HG02798 (cell line): ENCODE measurements around the gene MLEC.
A peak's percentile ranks its signal among the peaks of the same experiment; 100 is the strongest.
"Not testable (repeated sequence)": the region's sequence is repeated elsewhere in the genome, so short reads cannot be mapped to it uniquely, and the experiment has no call there.

Experiments
- ATAC-seq: cut with Tn5 transposase; IDR thresholded peaks from one replicate; pipeline ENCODE4 v1.9.1; 2021; ENCODE audit warnings: mild to moderate bottlenecking; ENCODE audit not compliant: unreplicated experiment, poor library complexity

The MLEC gene

DNA sequence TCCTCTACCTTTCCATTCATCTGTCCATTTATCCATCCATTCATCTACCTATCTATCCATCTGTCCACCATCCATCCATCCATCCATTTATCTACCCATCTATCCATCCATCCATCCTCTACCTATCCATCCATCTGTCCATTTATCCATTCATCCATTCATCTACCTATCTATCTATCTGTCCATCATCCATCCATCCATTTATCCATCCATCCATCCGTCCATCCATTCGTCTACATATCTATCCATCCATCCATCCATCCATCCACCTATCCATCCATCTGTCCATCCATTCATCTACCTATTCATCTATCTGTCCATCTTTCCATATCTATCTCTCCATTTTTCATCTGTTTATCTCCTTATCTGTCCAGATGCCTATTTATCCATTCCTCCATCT lies 25.5 kb upstream of the MLEC start:
- no peak for ATAC-seq

DNA sequence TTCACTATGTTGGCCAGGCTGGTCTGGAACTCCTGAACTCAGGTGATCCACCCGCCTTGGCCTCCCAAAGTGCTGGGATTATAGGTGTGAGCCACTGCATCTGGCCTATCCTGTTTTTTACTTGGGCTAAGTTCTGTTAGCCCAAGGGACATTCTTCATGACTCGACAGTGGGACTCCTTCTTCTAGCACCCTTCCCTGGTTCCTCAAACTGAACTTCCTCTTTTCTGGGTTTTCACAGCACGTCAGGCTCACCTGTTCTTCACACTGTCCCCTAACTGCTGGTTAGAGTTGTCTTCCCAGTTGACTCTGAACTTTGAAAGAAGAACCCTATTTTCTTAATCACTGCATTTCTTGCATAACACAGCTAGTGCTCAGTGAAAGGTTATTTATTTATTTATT lies 24.1 kb upstream of the MLEC start:
- peak; percentile 71 for ATAC-seq

DNA sequence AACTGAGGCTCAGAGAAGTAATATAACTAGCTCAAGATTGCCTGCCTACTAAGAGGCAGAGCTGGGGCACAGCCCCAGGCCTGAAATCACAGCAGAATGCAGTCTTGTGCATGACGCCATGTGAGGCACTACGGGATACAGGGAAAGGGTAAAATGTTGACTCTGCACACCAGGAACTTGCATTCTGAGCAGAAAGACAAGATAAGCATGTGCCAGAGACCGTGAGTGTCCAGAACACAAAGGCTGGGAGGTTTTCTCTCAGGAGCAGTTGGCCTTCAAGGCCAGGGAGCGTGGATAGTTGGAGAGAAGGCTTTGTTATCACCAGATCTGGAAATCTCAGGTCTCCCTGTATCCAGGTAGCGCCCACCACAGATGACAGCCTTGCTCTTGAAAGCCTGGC lies 23.2 kb upstream of the MLEC start:
- no peak for ATAC-seq

DNA sequence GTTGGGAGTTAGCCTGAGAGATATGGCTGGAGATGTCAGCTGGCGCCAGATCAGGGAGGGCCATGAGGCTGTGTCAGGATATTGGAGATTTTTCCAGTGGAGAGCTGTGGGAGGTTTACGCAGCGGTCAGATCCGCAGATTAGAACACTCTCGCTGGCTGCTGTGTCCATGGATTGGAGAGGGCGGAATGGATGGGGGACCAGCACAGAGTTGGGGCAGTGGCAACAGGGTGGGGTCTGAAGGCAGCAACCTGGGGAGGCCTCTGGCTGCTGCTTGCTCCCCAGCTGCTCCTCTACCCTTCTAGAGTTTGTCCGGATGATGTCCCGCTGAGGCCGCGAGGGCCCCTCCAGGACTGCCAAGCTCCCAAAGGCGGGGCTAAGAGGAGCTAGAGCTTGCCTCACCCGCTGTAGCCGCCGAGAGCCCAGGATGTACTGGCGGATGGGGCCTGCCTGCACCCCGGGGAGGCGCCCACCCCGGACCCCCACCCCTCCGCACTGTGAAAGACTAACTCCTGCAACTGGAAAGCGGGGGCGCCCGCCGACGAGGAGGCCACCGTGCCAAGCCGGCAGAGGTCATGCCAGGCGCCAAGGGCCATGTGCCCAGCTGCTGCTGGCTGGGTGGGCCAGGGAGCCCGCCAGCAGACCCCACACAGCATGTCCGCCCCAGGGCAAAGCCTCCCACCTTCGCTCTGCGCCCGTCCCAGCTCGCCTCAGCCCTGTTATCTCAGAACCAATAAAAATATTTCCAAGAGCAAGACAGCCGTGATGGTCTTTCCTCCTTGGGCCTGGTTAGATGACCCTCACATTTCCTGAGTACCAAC lies 20.2 kb upstream of the MLEC start:
- no peak for ATAC-seq

DNA sequence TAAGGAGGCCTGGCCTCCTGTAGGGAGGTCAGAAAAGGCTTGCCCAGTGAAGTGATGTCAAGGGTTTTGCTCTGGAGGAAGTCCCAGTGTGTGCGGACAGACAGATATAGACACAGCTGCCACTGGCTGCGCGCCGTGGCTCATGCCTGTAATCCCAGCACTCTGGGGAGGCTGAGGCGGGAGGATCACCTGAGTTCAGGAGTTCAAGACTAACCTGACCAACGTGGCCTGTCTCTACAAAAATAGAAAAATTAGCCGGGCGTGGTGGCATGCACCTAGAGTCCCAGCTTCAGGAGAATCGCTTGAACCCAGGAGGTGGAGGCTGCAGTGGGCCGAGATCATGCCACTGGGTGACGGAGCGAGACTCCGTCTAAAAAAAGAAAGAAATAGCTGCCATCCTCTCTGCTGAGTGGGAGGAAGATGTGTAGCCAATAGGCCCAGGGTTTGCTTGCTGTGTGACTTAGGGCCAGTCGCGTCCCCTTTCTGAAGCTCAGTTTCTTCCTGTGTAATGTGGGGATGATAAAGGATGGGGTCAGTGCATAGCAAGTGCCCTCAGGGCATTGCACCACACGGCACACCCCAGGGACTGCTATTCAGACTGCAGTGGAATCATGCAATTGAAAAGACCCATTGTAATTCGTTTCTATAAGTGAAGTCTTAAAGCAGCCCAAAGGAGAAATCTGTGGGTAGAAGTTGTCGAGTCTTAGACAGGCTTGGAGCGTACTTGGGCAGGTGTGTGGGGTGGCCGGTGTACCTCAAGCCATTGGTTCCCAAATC lies 18.7 kb upstream of the MLEC start:
- ATAC-seq, result no peak

DNA sequence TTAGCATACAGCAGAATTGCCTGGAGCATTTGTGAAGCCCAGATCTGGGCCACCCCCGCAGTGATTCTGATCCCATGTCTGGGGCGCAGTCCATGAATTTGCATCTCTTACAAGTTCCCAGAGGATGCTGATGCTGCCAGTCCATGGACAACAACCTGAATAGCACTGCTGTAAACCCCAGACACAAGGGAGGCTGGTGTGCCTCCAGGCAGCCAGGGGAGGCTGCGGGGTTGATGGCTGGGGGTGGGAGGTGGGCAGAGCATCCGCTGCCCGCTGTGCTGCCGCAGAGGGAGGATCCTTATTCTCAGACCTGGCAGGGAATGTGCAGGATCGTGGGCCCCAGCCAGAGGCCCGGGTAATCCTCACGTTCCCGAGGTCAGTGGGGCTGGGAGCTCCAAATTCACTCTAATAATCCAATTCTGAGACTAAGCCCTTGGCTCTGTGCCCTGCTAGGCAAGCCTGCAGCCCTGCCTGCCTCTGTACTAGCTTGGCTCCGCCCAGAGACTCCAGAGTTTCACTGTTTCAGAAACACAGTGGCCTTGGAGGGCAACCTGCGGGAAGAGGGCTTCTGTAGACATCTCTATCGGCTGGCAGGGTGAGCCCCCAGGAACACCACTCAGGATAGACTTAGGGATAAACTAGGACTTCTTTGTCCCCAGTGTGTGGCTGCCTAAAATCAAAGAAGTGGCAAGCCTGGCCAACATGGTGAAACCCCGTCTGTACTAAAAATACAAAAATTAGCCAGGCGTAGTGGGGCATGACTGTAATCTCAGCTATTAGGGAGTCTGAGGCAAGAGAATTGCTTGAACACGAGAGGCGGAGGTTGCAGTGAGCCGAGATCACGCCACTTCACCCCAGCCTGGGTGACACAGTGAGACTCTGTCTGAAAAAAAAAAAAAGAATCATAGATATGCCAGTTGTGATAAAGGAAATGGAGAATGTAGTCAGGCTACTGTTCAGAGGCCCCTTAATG lies 17.8 kb upstream of the MLEC start:
- ATAC-seq, result peak; percentile 51

DNA sequence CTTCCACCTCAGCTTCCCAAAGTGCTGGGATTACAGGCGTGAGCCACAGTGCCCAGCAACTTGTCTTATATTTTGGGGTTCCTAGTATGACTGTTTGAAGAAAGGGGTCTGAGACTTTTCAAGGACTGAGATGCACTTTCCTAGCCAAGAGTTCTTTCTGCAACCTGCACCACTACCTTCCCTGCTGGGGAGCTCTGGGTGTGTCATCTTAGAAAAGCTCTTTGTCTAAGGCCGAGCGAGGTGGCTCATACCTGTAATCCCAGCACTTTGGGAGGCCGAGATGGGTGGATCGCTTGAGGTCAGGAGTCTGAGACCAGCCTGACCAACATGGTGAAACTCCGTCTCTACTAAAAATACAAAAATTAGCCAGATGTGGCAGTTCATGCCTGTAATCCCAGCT lies 16.7 kb upstream of the MLEC start:
- not testable (repeated sequence) for ATAC-seq

DNA sequence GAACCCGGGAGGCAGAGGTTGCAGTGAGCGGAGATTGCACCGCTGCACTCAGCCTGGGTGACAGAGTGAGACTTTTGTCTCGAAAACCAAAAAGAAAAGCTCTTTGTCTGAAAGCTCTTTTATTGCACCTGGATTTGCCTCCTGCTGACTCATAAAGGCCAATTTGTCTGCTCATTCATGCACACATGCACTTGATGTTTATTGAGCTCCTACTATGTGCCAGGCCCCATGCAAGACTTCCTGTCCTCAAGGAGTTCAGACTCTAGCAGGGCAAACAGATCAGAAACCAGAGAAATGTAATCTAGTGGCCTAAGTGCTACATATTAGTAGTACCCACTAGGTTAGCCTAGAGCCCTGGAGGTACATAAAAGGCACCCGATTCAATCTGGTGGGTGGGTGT lies 16.3 kb upstream of the MLEC start:
- ATAC-seq, result no peak

DNA sequence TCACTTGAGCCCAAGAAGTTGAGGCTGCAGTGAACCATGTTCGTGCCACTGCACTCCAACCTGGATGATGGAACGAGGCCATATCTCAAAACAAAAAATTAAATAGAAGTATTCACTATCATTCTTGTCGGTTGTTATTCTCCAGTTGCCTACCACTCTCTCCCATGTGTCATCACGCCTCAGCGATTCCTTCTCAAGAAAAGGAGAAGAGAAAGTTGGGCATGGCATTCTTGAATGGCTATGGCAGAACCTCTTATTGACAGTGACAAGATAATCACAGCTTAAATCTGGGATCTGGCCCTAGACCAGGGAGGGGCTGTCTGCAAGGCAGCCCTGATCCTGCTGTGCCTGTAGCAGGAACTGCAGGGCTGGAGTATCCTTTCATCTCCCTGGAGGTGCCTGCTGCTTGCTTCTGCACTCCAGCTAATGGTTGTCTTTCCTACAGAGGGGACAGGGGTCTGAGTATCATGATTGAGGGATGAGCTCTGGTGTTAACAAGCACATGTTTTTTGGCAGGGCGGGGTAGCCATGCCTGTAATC lies 12.8 kb upstream of the MLEC start:
- no peak for ATAC-seq

DNA sequence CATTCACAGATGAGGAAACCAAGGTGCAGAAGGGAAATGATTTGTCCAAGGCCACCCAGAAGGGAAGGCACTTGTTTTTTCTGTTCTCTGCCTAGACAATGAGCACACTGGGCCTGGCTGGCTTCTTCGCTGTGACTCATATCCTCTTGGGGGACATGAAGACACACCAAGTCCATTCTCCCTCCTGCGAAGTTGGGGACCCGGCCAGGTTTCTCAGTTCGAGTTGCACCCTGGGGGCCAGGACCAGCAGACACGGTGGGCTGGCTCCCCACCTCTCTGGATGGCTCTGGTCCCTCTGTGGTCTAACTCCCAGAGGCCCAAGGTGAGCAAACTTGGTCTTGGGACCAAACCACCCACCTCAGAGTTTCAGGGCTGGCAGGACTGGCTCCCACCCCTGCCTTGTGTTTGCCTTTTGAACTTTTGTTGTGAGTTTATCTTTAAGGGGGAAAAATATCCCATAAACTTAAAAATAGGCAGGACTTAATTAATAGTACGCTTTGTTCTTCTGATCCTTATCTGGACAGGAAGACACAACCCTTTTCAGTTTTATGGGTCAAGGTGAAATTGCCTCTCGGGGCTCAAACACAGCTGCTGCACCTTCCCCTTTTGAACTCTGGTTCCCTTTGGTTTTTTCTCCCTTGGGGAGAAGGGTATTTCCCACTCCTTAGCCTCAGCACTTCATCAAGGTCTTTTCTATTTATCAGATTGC lies 9.0 kb upstream of the MLEC start:
- peak; percentile 57 for ATAC-seq

DNA sequence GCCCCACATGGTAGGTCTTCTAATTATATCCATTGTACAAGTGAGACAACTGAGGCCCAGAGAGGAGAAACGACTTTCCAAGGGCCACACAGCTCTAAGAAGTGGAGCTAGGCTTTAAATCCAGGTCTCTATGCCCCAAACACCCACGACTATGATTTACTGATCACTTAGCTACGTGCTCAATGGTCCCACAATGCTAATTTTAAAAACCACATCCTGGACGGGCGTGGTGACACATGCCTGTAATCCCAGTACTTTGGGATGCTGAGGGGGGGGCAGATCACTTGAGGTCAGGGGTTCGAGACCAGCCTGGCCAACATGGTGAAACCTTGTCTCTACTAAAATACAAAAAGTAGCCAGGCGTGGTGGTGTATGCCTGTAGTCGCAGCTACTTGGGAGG lies 8.4 kb upstream of the MLEC start:
- ATAC-seq, result peak; percentile 12

DNA sequence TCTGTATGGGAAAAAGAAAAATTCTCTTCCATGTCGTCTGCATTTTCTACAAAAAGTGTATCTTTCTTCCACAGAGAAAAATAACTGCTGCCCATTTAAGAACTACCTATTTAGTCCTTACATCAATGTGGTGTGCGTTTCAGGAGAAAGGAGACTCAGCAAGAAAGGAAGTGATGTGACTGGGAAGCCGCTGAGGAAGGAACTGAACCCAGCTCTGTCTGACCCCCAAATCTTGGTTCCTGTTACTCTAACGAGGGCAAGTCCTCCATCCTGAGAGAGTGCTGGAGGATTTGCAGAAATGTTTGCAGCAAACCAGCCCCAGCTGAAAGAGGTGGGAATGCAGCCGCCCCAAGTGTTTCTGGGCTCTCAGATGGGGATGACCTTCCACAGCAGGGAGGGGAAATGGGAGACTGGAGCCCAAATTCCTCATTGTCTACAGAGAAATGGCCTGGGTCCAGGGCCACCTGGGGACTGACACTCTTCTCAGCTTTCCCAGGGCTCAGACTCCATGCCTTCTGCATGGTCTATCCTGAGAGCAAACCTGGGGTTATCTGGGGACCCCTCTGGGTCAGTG lies 6.7 kb upstream of the MLEC start:
- no peak for ATAC-seq

DNA sequence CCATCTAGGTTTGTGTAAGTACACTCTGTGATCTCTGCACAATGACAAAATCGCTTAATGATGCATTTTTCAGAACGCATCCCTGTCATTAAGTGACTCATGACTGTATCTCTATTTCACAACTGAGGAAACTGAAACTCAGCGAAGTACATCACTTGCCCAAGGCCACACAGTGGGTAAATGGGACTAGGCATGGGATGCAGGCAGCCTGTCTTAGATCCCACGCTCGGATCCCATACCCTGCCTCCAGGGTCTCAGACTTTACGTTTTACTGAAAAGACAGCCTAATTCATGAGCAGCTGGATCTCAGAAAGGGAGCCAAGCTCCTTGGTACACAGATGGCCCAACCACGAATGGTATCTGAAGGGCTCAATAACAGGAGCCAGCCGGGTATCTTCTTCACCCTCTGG lies 2.4 kb upstream of the MLEC start:
- no peak for ATAC-seq

DNA sequence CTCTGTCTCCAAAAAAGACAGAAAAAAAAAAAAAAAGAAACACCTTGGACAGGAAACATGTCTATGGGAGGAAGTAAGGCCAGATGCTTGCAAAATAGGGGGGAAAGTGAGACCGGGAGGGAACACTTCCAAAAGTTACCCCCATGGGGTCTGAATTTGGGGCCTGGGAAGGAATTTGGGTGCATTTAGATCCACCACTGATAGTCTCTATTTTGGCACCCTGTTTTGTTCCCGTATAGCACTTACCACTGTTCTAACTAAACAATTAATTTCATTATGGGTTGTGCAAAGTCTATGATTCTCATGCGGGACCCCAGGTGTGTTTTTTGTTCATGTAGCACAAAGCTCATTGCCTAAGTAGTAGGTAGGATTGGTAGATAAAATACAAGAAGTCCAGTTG lies 1.4 kb upstream of the MLEC start:
- no peak for ATAC-seq

DNA sequence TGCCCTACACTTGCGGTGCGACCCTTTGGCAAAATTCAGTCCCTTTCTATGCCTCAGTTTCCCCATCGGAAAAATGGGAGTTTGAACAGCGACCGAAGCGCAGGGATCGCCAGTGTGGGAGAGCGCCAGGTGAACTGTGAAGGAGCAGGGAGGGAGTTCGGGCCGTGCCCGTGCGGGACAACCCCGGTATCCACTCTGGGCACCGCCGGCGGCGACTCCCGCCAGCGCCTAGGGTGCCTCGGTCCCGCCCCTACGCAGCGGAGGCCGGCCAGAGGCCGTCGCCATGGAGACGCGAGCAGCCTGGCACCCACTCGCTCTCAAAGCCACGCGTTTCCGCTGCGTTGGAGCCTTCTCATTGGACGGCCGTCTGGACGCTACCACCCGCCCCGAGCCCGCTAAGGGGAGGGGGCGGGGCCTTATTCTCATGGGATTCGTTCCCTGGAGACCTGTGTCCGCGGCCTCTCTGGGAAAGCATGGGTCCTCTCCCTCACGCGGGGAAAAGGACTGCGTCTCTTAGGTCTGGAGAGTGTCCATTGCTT lies 729 bp upstream of the MLEC start:
- peak; percentile 80 for ATAC-seq

DNA sequence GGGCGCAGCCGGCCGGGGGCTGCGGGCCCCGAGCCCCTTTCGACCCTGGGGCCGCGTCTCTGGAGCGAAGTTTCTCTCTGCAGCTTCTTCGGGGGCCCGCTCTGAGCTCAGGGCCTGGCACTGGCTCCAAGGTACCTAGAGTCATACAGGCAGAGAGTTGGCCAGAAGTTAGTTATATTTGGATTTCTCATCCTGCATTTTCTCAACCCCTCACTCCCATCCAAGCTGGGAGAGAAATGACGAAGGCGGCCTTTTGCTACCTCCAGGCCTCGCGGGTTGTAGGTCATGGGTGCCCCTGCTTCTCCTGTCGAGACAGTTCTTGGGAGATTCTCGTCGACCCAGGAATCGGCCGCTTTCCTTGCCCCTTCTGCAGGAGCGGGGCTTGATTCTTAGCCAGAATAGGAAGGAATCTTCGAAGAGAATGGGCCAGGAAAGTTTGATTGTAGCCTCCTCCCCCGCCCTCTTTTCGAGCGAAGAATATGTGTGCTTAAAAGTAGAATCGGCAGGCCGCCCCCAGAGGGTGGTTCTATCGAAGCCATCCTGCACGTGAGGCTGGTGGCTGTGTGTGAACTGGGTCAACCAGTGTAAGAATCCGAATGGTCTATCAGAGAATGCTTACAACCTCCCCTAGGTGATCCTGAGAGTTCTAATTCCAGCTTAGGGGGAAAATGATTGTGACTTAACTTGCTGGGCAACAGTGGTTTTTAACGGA lies 785 bp downstream of the MLEC start:
- no peak for ATAC-seq

DNA sequence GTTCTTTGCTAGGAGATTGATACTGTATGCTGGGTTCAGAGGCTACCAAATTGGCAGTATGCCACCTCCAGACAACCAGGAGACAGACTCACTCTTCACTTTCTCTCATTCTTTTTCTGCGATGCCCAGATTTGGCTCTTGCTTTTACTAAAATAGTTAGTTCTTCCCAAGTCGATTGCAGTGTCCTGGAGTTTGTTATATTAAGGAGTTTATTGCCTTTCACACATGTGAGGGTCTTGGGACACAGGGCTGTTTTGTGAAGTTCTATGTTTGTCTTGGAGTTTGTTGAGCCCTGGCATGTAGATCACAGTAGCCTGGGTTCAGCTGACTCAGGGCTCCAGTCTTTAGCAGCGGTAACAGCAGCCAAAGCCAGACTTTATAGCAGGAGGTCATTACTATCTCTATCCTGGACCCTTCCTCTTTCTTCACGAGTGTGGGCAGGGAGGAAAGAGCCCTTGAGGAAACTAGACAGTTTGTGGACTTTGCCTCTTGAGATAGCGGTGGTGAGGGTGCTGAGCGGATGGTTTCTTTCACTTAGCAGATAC lies 1.6 kb downstream of the MLEC start:
- ATAC-seq, result no peak

DNA sequence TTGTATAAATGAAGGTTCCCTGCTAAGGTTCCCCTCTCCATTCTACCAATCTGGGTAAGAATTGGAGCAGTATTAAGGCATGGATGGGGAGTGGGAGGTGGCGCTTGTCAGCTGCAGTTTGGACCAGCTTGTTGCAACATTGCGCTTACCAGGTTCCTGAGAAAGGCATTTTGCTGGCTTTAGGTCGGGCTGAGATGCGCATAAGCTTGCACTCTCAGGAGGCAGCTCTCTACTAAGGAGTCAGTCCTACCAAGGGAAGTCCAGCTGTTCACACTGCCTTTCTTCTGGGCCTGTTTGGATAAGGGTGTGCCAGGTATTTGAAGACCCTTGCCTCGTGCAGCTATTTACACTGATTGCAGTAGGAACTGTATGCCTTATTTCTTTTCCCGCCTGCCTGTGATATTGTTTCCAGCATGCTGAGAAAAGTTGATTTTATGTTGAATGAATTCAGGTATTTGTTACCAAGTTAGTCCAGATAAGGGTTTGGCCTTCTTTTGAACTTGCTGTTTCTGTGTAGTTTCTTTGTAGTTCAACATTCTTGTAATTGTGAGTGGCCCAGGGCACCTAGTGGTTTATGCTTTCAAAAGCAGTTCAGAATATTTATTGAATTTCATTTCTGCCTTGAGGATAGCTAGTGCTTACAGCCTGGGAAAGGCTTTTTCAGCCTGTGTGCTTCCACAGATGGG lies 2.6 kb downstream of the MLEC start:
- no peak for ATAC-seq
